Neural crest cell (in vitro differentiated cells): ENCODE results near the gene DDX4. TPM values are rescaled to one million over a fixed set of nuclear protein-coding genes. Genes with fewer than 3 reads are reported as not detected.

Experiments used
- DNase-seq: peaks from one replicate; pipeline ENCODE4 v3.0.0; 2021; ENCODE audit warnings: low read depth, mixed read lengths, low spot score
- H3K27ac Mint-ChIP-seq: one replicate; pipeline ENCODE4 v1.8.0; 2021; ENCODE audit warnings: mild to moderate bottlenecking, mixed read lengths; ENCODE audit not compliant: unreplicated experiment
- H3K27me3 Mint-ChIP-seq: 2 replicates; pipeline ENCODE4 v1.8.0; 2021; ENCODE audit warnings: low read depth, mild to moderate bottlenecking, mixed read lengths
- H3K36me3 Mint-ChIP-seq: 2 replicates; pipeline ENCODE4 v1.8.0; 2021; ENCODE audit warnings: low read depth, mild to moderate bottlenecking, mixed read lengths
- H3K4me1 Mint-ChIP-seq: 2 replicates; pipeline ENCODE4 v1.8.0; 2021; ENCODE audit warnings: mixed read lengths
- H3K4me3 Mint-ChIP-seq: one replicate; pipeline ENCODE4 v1.8.0; 2021; ENCODE audit warnings: mild to moderate bottlenecking, mixed read lengths
- H3K9me3 Mint-ChIP-seq: 2 replicates; pipeline ENCODE4 v1.8.0; 2021; ENCODE audit warnings: mixed read lengths
- CTCF ChIP-seq: fragments of 200-600 bp; sonication (generic); conservative IDR thresholded peaks from 2 replicates; pipeline ENCODE4 v1.5.0; 2021; ENCODE audit warnings: antibody characterized with exemption, mild to moderate bottlenecking
- total RNA-seq: library from RNA; stranded (reverse); gene quantifications from 2 replicates; pipeline ENCODE4 v1.2.1, GENCODE V29; 2021

The DDX4 gene
- total RNA-seq, 1 donor from 2014 or later, result not detected

GRCh38 chr5:55860709-55861108, 122.8 kb downstream of the DDX4 start:
- no peak for TF ChIP-seq CTCF
- Mint-ChIP-seq H3K27me3 (peaks cover 4% of the 10 kb centered on the region), H3K9me3 (peaks cover 5% of the 10 kb centered on the region)

GRCh38 chr5:55864606-55865541, 127.0 kb downstream of the DDX4 start:
- Mint-ChIP-seq H3K36me3 (no peaks in the 10 kb centered on the region), H3K4me1 (no peaks in the 10 kb centered on the region), H3K9me3 (peaks cover 3% of the 10 kb centered on the region), H3K4me3 (no peak overlapping the region), H3K27ac (no peak overlapping the region), H3K27me3 (no peaks in the 10 kb centered on the region)
- no peak for TF ChIP-seq CTCF
- no peak for DNase-seq

More at GRCh38 chr5:55860709-55861108, 122.8 kb downstream of the DDX4 start:
- H3K36me3 Mint-ChIP-seq, result no peaks in the 10 kb centered on the region
- no peak overlapping the region for H3K27ac Mint-ChIP-seq
- DNase-seq, result no peak
- no peaks in the 10 kb centered on the region for H3K4me1 Mint-ChIP-seq
- H3K4me3 Mint-ChIP-seq, result no peak overlapping the region

GRCh38 chr5:55865831-55866230, 128.0 kb downstream of the DDX4 start:
- peaks cover 3% of the 10 kb centered on the region for H3K9me3 Mint-ChIP-seq
- TF ChIP-seq CTCF, result no peak
- no peak for DNase-seq
- no peak overlapping the region for H3K4me3 Mint-ChIP-seq
- H3K36me3 Mint-ChIP-seq, result no peaks in the 10 kb centered on the region
- no peak overlapping the region for H3K27ac Mint-ChIP-seq
- no peaks in the 10 kb centered on the region for H3K27me3 Mint-ChIP-seq
- no peaks in the 10 kb centered on the region for H3K4me1 Mint-ChIP-seq

GRCh38 chr5:55866485-55866884, 128.6 kb downstream of the DDX4 start:
- DNase-seq, result no peak
- no peaks in the 10 kb centered on the region for H3K36me3 Mint-ChIP-seq

More at GRCh38 chr5:55866485-55866884, 128.6 kb downstream of the DDX4 start:
- H3K4me3 Mint-ChIP-seq, result no peak overlapping the region
- H3K9me3 Mint-ChIP-seq, result peaks cover 3% of the 10 kb centered on the region
- H3K4me1 Mint-ChIP-seq, result no peaks in the 10 kb centered on the region
- no peaks in the 10 kb centered on the region for H3K27me3 Mint-ChIP-seq
- no peak overlapping the region for H3K27ac Mint-ChIP-seq
- no peak for TF ChIP-seq CTCF

Other genes starting within 250 kb of the DDX4 start
- gene PLPP1, start 203.1 kb upstream of the DDX4 start, total RNA-seq, result 13.2 and 14.1 TPM in 2 replicates
- 23.9 and 25.3 TPM in 2 replicates for gene SLC38A9, start 25.7 kb upstream of the DDX4 start, total RNA-seq
- not detected in 2 replicates for gene IL31RA, start 113.3 kb downstream of the DDX4 start, total RNA-seq